NCI-H510A treated with DMSO at 0.1 percent for 48 hours (cell line): ENCODE data around the gene GLDN.

Source experiments
- DNase-seq: peaks from one replicate; lab custom pipeline; 2025; lab: John Stamatoyannopoulos, UW

Gene GLDN

GRCh38 chr15:51341366-51342226 lies at the start of gene GLDN:
GLDN (plus strand) TSS chr15:51341655; CDS start chr15:51341685, 30 bp downstream.
- DNase-seq = peak; percentile 9

- no peak for DNase-seq
Measured at GRCh38 chr15:51298620-51299019, 42.8 kb upstream of the GLDN start.

GRCh38 chr15:51299187-51300015 lies 42.1 kb upstream of the GLDN start:
- DNase-seq = peak; percentile 70

GRCh38 chr15:51302480-51302879 lies 39.0 kb upstream of the GLDN start:
- no peak for DNase-seq

GRCh38 chr15:51303462-51303980 lies 37.9 kb upstream of the GLDN start:
- no peak for DNase-seq

- DNase-seq = no peak
Measured at GRCh38 chr15:51307325-51307724, 34.1 kb upstream of the GLDN start.

- no peak for DNase-seq
Measured at GRCh38 chr15:51307811-51308210, 33.6 kb upstream of the GLDN start.

GRCh38 chr15:51310064-51310463 lies 31.4 kb upstream of the GLDN start:
- DNase-seq = no peak

- no peak for DNase-seq
Measured at GRCh38 chr15:51311510-51311909, 29.9 kb upstream of the GLDN start.

- DNase-seq = no peak
Measured at GRCh38 chr15:51312166-51313073, 29.0 kb upstream of the GLDN start.

GRCh38 chr15:51313074-51313393 lies 28.4 kb upstream of the GLDN start:
- no peak for DNase-seq

GRCh38 chr15:51313644-51314280 lies 27.7 kb upstream of the GLDN start:
- DNase-seq = no peak

GRCh38 chr15:51314391-51315337 lies 26.8 kb upstream of the GLDN start:
- DNase-seq = no peak

GRCh38 chr15:51315726-51316125 lies 25.7 kb upstream of the GLDN start:
- no peak for DNase-seq

- no peak for DNase-seq
Measured at GRCh38 chr15:51316636-51317035, 24.8 kb upstream of the GLDN start.

- no peak for DNase-seq
Measured at GRCh38 chr15:51318382-51319150, 22.9 kb upstream of the GLDN start.

- no peak for DNase-seq
Measured at GRCh38 chr15:51319539-51319938, 21.9 kb upstream of the GLDN start.

- DNase-seq = no peak
Measured at GRCh38 chr15:51320843-51321242, 20.6 kb upstream of the GLDN start.

GRCh38 chr15:51321316-51321715 lies 20.1 kb upstream of the GLDN start:
- DNase-seq = no peak
